ENCODE results near the gene PEX7. TPM values are rescaled to one million over a fixed set of nuclear protein-coding genes. Genes with fewer than 3 reads are reported as not detected.
"Not testable (repeated sequence)": the region's sequence is repeated elsewhere in the genome, so short reads cannot be mapped to it uniquely, and the experiment has no call there.

PEX7 gene
- total RNA-seq, 1 experiment from 2014 or later = 13.6 TPM

DNA sequence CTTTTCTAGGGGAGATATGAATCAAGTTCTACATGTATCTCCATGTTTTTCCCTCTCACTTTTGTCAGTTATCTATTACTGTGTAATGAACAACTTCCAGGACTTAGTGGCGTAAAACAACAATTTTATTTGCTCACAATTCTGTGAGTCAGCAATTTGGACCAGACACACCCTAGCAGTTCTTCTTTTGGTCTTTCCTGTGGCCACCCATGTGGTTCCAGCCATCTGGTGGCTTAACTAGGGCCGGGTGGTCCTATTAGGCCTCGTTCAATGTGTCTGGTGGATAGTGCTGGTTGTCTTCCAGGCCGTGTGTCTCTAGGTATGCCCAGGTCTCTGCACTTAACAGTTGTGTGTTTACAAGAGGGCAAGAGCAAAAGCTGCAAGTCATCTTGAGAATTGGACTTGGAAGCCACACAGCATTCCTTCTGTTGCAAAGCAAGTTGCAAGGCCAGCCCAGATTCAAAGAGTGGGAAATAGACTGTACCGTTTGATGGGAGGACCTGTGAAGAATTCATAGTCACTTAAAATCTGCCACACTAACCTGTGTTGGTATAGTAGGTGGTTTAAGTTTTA is 78.9 kb downstream of the PEX7 start:
- H3K9ac ChIP-seq (ENCODE audit: low read length) = no peak overlapping the region
- H4K20me1 ChIP-seq (ENCODE audit: insufficient read depth, low read depth, low read length) = no peaks in the 10 kb centered on the region
- H3K27me3 ChIP-seq (ENCODE audit: low read length) = no peaks in the 10 kb centered on the region
- H3K4me2 ChIP-seq (ENCODE audit: low read depth, low read length, poor library complexity, severe bottlenecking) = no peak overlapping the region
- no peaks in the 10 kb centered on the region for H3K4me1 ChIP-seq (ENCODE audit: low read length)
- H3K27ac ChIP-seq (ENCODE audit: low read length) = no peak overlapping the region
- no peaks in the 10 kb centered on the region for H3K9me2 ChIP-seq (replicated peaks; ENCODE audit: insufficient read depth, low read length)
- peaks cover 3% of the 10 kb centered on the region; the same call in 1 of the 2 replicates for H3K79me2 ChIP-seq (ENCODE audit: low read length)
- H3K9me3 ChIP-seq (ENCODE audit: low read length) = no peaks in the 10 kb centered on the region
- DNase-seq = no peak
- H3K4me3 ChIP-seq (ENCODE audit: low read length) = no peak overlapping the region
- H3K36me3 ChIP-seq (ENCODE audit: insufficient read depth, low read length) = no peaks in the 10 kb centered on the region
- no peak overlapping the region for H2AFZ ChIP-seq (ENCODE audit: low read length)

GRCh38 chr6:136904477-136904876 is 82.1 kb downstream of the PEX7 start:
- H3K79me2 ChIP-seq (ENCODE audit: low read length); H3K4me1 ChIP-seq (ENCODE audit: low read length); H4K20me1 ChIP-seq (ENCODE audit: insufficient read depth, low read depth, low read length); H3K9me3 ChIP-seq (ENCODE audit: low read length); H3K9me2 ChIP-seq (replicated peaks; ENCODE audit: insufficient read depth, low read length); H3K36me3 ChIP-seq (ENCODE audit: insufficient read depth, low read length); H3K27ac ChIP-seq (ENCODE audit: low read length); H3K27me3 ChIP-seq (ENCODE audit: low read length); H2AFZ ChIP-seq (ENCODE audit: low read length); H3K4me2 ChIP-seq (ENCODE audit: low read depth, low read length, poor library complexity, severe bottlenecking); H3K9ac ChIP-seq (ENCODE audit: low read length); H3K4me3 ChIP-seq (ENCODE audit: low read length); DNase-seq: not testable (repeated sequence)

GRCh38 chr6:136914947-136915346 is 92.6 kb downstream of the PEX7 start:
- Histone ChIP-seq H3K4me1 (ENCODE audit: low read length) (no peaks in the 10 kb centered on the region), H3K9me2 (replicated peaks; ENCODE audit: insufficient read depth, low read length) (no peaks in the 10 kb centered on the region), H3K4me3 (ENCODE audit: low read length) (no peak overlapping the region), H3K79me2 (ENCODE audit: low read length) (no peaks in the 10 kb centered on the region), H4K20me1 (ENCODE audit: insufficient read depth, low read depth, low read length) (no peaks in the 10 kb centered on the region), H3K9me3 (ENCODE audit: low read length) (no peaks in the 10 kb centered on the region), H3K4me2 (ENCODE audit: low read depth, low read length, poor library complexity, severe bottlenecking) (no peak overlapping the region), H3K27me3 (ENCODE audit: low read length) (no peaks in the 10 kb centered on the region), H3K9ac (ENCODE audit: low read length) (no peak overlapping the region), H3K27ac (ENCODE audit: low read length) (no peak overlapping the region), H3K36me3 (ENCODE audit: insufficient read depth, low read length) (no peaks in the 10 kb centered on the region; the same call in 1 of the 2 replicates), H2AFZ (ENCODE audit: low read length) (no peak overlapping the region)
- no peak for DNase-seq

- no peak for DNase-seq
- no peaks in the 10 kb centered on the region for H3K36me3 ChIP-seq (ENCODE audit: insufficient read depth, low read length)
- no peak overlapping the region for H3K4me2 ChIP-seq (ENCODE audit: low read depth, low read length, poor library complexity, severe bottlenecking)
- H3K27ac ChIP-seq (ENCODE audit: low read length) = no peak overlapping the region
- no peak overlapping the region for H3K9ac ChIP-seq (ENCODE audit: low read length)
- no peaks in the 10 kb centered on the region for H3K9me2 ChIP-seq (replicated peaks; ENCODE audit: insufficient read depth, low read length)
- H3K9me3 ChIP-seq (ENCODE audit: low read length) = no peaks in the 10 kb centered on the region
- H2AFZ ChIP-seq (ENCODE audit: low read length) = no peak overlapping the region
- no peak overlapping the region for H3K4me3 ChIP-seq (ENCODE audit: low read length)
- no peaks in the 10 kb centered on the region for H3K79me2 ChIP-seq (ENCODE audit: low read length)
- H3K27me3 ChIP-seq (ENCODE audit: low read length) = no peaks in the 10 kb centered on the region
- no peaks in the 10 kb centered on the region for H4K20me1 ChIP-seq (ENCODE audit: insufficient read depth, low read depth, low read length)
- no peaks in the 10 kb centered on the region for H3K4me1 ChIP-seq (ENCODE audit: low read length)
These were observed 96.3 kb downstream of the PEX7 start for GRCh38 chr6:136918706-136919105.

- no peak for DNase-seq
- Histone ChIP-seq H3K4me1 (ENCODE audit: low read length) (no peaks in the 10 kb centered on the region), H3K9me2 (replicated peaks; ENCODE audit: insufficient read depth, low read length) (no peaks in the 10 kb centered on the region), H3K27ac (ENCODE audit: low read length) (no peak overlapping the region), H3K9me3 (ENCODE audit: low read length) (no peaks in the 10 kb centered on the region), H3K9ac (ENCODE audit: low read length) (no peak overlapping the region), H3K79me2 (ENCODE audit: low read length) (no peaks in the 10 kb centered on the region), H3K27me3 (ENCODE audit: low read length) (no peaks in the 10 kb centered on the region), H3K36me3 (ENCODE audit: insufficient read depth, low read length) (no peaks in the 10 kb centered on the region), H3K4me3 (ENCODE audit: low read length) (no peak overlapping the region), H4K20me1 (ENCODE audit: insufficient read depth, low read depth, low read length) (no peaks in the 10 kb centered on the region), H2AFZ (ENCODE audit: low read length) (no peak overlapping the region), H3K4me2 (ENCODE audit: low read depth, low read length, poor library complexity, severe bottlenecking) (no peak overlapping the region)
These were observed 97.8 kb downstream of the PEX7 start for GRCh38 chr6:136920216-136920615.

DNA sequence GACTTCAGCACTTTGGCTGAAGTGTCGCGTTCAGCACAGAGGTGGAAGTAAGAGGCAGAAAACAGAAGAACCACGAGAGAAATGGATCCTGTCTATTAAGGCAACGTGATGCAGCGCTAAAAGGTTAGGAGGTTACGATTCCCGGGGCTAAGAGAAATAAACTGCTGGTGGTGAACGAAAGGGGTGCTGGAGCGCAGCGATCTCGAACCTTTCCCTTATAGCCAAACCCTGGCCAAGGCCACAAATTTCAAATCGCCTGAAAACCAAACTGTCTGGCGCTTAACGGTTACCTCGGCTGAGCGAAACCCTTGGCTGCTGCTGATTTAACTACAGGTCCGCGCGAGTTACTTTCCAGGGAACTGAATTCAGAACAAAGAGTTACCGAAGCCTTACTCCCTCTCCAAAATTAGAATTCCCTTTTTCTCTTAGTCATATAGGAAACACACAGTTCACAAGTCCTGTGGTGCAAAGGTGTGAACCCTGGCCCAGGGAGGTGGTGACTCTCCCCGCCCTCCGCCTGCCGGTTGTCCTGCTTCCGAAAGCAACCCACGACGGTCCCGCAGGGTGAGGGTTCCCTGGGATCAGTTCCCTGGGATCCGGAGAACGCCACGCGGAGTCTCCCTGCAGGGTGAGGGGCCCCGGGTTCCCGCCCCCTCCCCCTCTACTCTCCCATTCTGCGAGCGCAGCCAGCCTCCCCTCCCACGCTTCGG is 98.4 kb downstream of the PEX7 start:
- DNase-seq = no peak
- H2AFZ ChIP-seq (ENCODE audit: low read length) = no peak overlapping the region
- no peaks in the 10 kb centered on the region for H3K4me1 ChIP-seq (ENCODE audit: low read length)
- H3K36me3 ChIP-seq (ENCODE audit: insufficient read depth, low read length) = no peaks in the 10 kb centered on the region
- no peaks in the 10 kb centered on the region for H3K9me2 ChIP-seq (replicated peaks; ENCODE audit: insufficient read depth, low read length)
- H3K4me3 ChIP-seq (ENCODE audit: low read length) = no peak overlapping the region
- no peak overlapping the region for H3K4me2 ChIP-seq (ENCODE audit: low read depth, low read length, poor library complexity, severe bottlenecking)
- H3K9me3 ChIP-seq (ENCODE audit: low read length) = no peaks in the 10 kb centered on the region
- no peaks in the 10 kb centered on the region for H4K20me1 ChIP-seq (ENCODE audit: insufficient read depth, low read depth, low read length)
- no peak overlapping the region for H3K9ac ChIP-seq (ENCODE audit: low read length)
- no peaks in the 10 kb centered on the region for H3K27me3 ChIP-seq (ENCODE audit: low read length)
- H3K27ac ChIP-seq (ENCODE audit: low read length) = no peak overlapping the region
- no peaks in the 10 kb centered on the region for H3K79me2 ChIP-seq (ENCODE audit: low read length)

GRCh38 chr6:136921381-136921935 is 99.1 kb downstream of the PEX7 start:
- H4K20me1 ChIP-seq (ENCODE audit: insufficient read depth, low read depth, low read length) = no peaks in the 10 kb centered on the region
- no peaks in the 10 kb centered on the region for H3K79me2 ChIP-seq (ENCODE audit: low read length)
- no peak overlapping the region for H3K4me3 ChIP-seq (ENCODE audit: low read length)
- no peak for DNase-seq
- no peak overlapping the region for H3K9ac ChIP-seq (ENCODE audit: low read length)
- H3K27me3 ChIP-seq (ENCODE audit: low read length) = no peaks in the 10 kb centered on the region
- no peaks in the 10 kb centered on the region for H3K36me3 ChIP-seq (ENCODE audit: insufficient read depth, low read length)
- no peak overlapping the region for H2AFZ ChIP-seq (ENCODE audit: low read length)
- no peaks in the 10 kb centered on the region for H3K9me2 ChIP-seq (replicated peaks; ENCODE audit: insufficient read depth, low read length)
- H3K27ac ChIP-seq (ENCODE audit: low read length) = no peak overlapping the region
- H3K4me2 ChIP-seq (ENCODE audit: low read depth, low read length, poor library complexity, severe bottlenecking) = no peak overlapping the region
- no peaks in the 10 kb centered on the region for H3K9me3 ChIP-seq (ENCODE audit: low read length)
- no peaks in the 10 kb centered on the region for H3K4me1 ChIP-seq (ENCODE audit: low read length)

DNA sequence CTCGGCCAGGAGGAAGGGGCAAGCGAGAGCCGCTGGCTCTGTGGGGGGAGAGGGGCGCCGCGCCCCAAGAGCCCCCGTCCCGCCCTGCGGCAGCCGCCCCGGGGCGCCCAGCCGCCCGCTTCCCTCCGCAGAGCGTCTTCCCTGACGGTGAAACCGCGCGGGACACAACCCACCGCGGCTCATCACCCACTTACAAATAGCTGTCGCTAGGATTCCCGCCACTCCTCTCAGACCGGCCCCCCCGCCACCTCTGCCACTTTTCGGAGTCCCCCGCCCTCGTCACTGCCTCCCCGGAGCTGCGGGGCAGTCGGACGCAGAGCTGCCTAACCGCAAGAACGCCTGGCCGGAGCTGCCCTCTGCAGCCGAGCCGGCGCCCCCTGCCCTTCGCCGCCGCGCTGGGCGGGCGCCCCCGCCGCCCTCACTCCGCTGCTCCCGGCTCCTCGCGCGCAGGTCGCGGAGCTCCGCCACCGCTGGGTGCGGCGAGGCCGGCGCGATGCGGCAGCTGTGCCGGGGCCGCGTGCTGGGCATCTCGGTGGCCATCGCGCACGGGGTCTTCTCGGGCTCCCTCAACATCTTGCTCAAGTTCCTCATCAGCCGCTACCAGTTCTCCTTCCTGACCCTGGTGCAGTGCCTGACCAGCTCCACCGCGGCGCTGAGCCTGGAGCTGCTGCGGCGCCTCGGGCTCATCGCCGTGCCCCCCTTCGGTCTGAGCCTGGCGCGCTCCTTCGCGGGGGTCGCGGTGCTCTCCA is 99.7 kb downstream of the PEX7 start, which contains the start of gene SLC35D3:
TSS of gene SLC35D3 (plus strand) at position 366 of the 749 bp plus-strand sequence. CDS start at position 494, 128 bp downstream.
- no peaks in the 10 kb centered on the region for H4K20me1 ChIP-seq (ENCODE audit: insufficient read depth, low read depth, low read length)
- H3K36me3 ChIP-seq (ENCODE audit: insufficient read depth, low read length) = no peaks in the 10 kb centered on the region
- no peak within 1 kb of the TSS for H2AFZ ChIP-seq (ENCODE audit: low read length)
- H3K9me2 ChIP-seq (replicated peaks; ENCODE audit: insufficient read depth, low read length) = no peaks in the 10 kb centered on the region
- H3K4me1 ChIP-seq (ENCODE audit: low read length) = no peaks in the 10 kb centered on the region
- H3K9ac ChIP-seq (ENCODE audit: low read length) = no peak within 1 kb of the TSS
- no peaks in the 10 kb centered on the region for H3K79me2 ChIP-seq (ENCODE audit: low read length)
- no peak for DNase-seq
- H3K9me3 ChIP-seq (ENCODE audit: low read length) = no peaks in the 10 kb centered on the region
- no peak within 1 kb of the TSS for H3K4me3 ChIP-seq (ENCODE audit: low read length)
- H3K4me2 ChIP-seq (ENCODE audit: low read depth, low read length, poor library complexity, severe bottlenecking) = no peak within 1 kb of the TSS
- H3K27ac ChIP-seq (ENCODE audit: low read length) = no peak within 1 kb of the TSS
- no peaks in the 10 kb centered on the region for H3K27me3 ChIP-seq (ENCODE audit: low read length)

All from Karpas-422 (cell line).